OCI-LY7 (cell line): ENCODE results near the gene KIF17. TPM values are rescaled to one million over a fixed set of nuclear protein-coding genes. Genes with fewer than 3 reads are reported as not detected.
A peak's percentile ranks its signal among the peaks of the same experiment; 100 is the strongest.

ENCODE experiments used
- BruUV-seq: library from RNA; stranded (reverse); fragments of 400-500 nt; replicated peaks from 2 replicates; lab custom pipeline; 2021; lab: Mats Ljungman, UMichigan
- CTCF ChIA-PET: fragments of 300-600 bp; sonication (Branson Sonifier 250); formaldehyde crosslinking; loops from one replicate; lab custom pipeline; 2022; ENCODE audit warnings: antibody characterized with exemption; ENCODE audit not compliant: unreplicated experiment; lab: Charles Lee
- POLR2A ChIA-PET: fragments of 300-600 bp; sonication (Branson Sonifier 250); formaldehyde crosslinking; loops from one replicate; lab custom pipeline; 2022; ENCODE audit warnings: antibody characterized with exemption; lab: Charles Lee
- DNase-seq: peaks from one replicate; pipeline ENCODE4 v3.0.0-alpha.2; 2015; ENCODE audit warnings: low spot score
- H2AFZ ChIP-seq: fragments of 200-600 bp; sonication (generic), shearing (Covaris generic); 2 replicates; pipeline ENCODE4 v1.6.1; 2014; ENCODE audit warnings: mild to moderate bottlenecking, antibody characterized with exemption, low read length, moderate library complexity
- H3K27ac ChIP-seq: fragments of 200-600 bp; sonication (generic); 2 replicates; pipeline ENCODE4 v1.5.1; 2014; ENCODE audit warnings: mixed run types, low read depth, mild to moderate bottlenecking, moderate library complexity, low read length, inconsistent platforms; ENCODE audit not compliant: poor library complexity, severe bottlenecking
- H3K36me3 ChIP-seq: fragments of 200-600 bp; sonication (generic); 2 replicates; pipeline ENCODE4 v1.6.1; 2014; ENCODE audit warnings: mild to moderate bottlenecking, antibody characterized with exemption, low read length, moderate library complexity, mixed read lengths; ENCODE audit not compliant: insufficient read depth
- H3K4me1 ChIP-seq: fragments of 200-600 bp; sonication (generic); 2 replicates; pipeline ENCODE4 v1.5.1; 2014; ENCODE audit warnings: mild to moderate bottlenecking, low read length; ENCODE audit not compliant: insufficient read depth, poor library complexity, severe bottlenecking
- H3K4me2 ChIP-seq: fragments of 200-600 bp; sonication (generic); 2 replicates; pipeline ENCODE4 v1.6.1; 2014; ENCODE audit warnings: mild to moderate bottlenecking, low read length
- H3K4me3 ChIP-seq: fragments of 200-600 bp; sonication (generic); 2 replicates; pipeline ENCODE4 v1.5.1; 2014; ENCODE audit warnings: mild to moderate bottlenecking, low read depth, low read length; ENCODE audit not compliant: poor library complexity, severe bottlenecking
- H3K79me2 ChIP-seq: fragments of 200-600 bp; sonication (generic); 2 replicates; pipeline ENCODE4 v1.6.1; 2016; ENCODE audit warnings: low read depth, mild to moderate bottlenecking, low read length, moderate library complexity, mixed read lengths; ENCODE audit not compliant: insufficient read depth
- H3K9me2 ChIP-seq: fragments of 200-600 bp; sonication (generic); 2 replicates; pipeline ENCODE4 v1.6.1; 2016; ENCODE audit warnings: mild to moderate bottlenecking, low read length, mixed read lengths; ENCODE audit not compliant: insufficient read depth
- H3K9me3 ChIP-seq: fragments of 200-600 bp; sonication (generic); 2 replicates; pipeline ENCODE4 v1.6.1; 2014; ENCODE audit warnings: mild to moderate bottlenecking, mixed run types, low read length, mixed read lengths
- H4K20me1 ChIP-seq: fragments of 200-600 bp; sonication (generic); 2 replicates; pipeline ENCODE4 v1.6.1; 2014; ENCODE audit warnings: mild to moderate bottlenecking, antibody characterized with exemption, low read length, moderate library complexity, mixed read lengths; ENCODE audit not compliant: insufficient read depth
- CTCF ChIP-seq: fragments of 200-600 bp; sonication (generic); conservative IDR thresholded peaks from 2 replicates; pipeline ENCODE4 v1.5.1; 2014; ENCODE audit warnings: mild to moderate bottlenecking, antibody characterized with exemption, low read length, moderate library complexity, mixed read lengths
- EZH2phosphoT487 ChIP-seq: fragments of 200-600 bp; sonication (generic); IDR thresholded peaks from 2 replicates; pipeline ENCODE4 v1.6.1; 2018; ENCODE audit warnings: low read depth, borderline replicate concordance, mild to moderate bottlenecking, mixed run types, antibody characterized with exemption, low read length, moderate library complexity, mixed read lengths
- intact Hi-C: fragments of 100-400 bp; cut with micrococcal nuclease; formaldehyde crosslinking; loops from one replicate; pipeline ENCODE4 v1.10.0; 2022; ENCODE audit not compliant: unreplicated experiment
- total RNA-seq, 2 experiments: library from RNA; depleted of rRNA in 1 of 2; stranded (reverse); fragments of >200 nt in 1 of 2; shearing (Covaris generic) in 1 of 2; gene quantifications; 2 replicates each; pipeline ENCODE4 v1.2.3, GENCODE V29; 2014 to 2022

KIF17 gene
- total RNA-seq, 2 experiments from 2014 or later, result 1.1 TPM; not detected in 1

GRCh38 chr1:20682571-20683236 is 35.1 kb downstream of the KIF17 start:
- ChIA-PET POLR2A (no interaction called here), CTCF (interaction anchor here (0.6 to 1.1 kb wide), 2 partner anchors 14 to 21 kb away, joined by 3 read pairs; partner anchors contain the start of gene DDOST)
- Histone ChIP-seq H3K79me2 (no peaks in the 10 kb centered on the region), H3K9me2 (no peaks in the 10 kb centered on the region), H4K20me1 (no peaks in the 10 kb centered on the region), H3K9me3 (peaks cover 3% of the 10 kb centered on the region), H2AFZ (peak overlapping the region; percentile 48), H3K27ac (no peak overlapping the region), H3K4me2 (peak overlapping the region; percentile 49), H3K4me3 (no peak overlapping the region), H3K36me3 (no peaks in the 10 kb centered on the region), H3K4me1 (peaks cover 30% of the 10 kb centered on the region)
- TF ChIP-seq CTCF, result no peak
- no peak for TF ChIP-seq EZH2phosphoT487
- no TSS peak for BruUV-seq
- peak; percentile 68 for DNase-seq
- intact Hi-C loops, result no loop called here

GRCh38 chr1:20681999-20682398 is 35.8 kb downstream of the KIF17 start:
- POLR2A ChIA-PET, result no interaction called here

More at GRCh38 chr1:20681999-20682398, 35.8 kb downstream of the KIF17 start:
- Histone ChIP-seq H3K4me2 (peak overlapping the region; percentile 49; the same call in 1 of the 2 replicates), H3K9me3 (peaks cover 6% of the 10 kb centered on the region), H2AFZ (peak overlapping the region; percentile 48; the same call in 1 of the 2 replicates), H3K27ac (no peak overlapping the region), H3K36me3 (no peaks in the 10 kb centered on the region), H3K4me1 (peaks cover 30% of the 10 kb centered on the region), H4K20me1 (no peaks in the 10 kb centered on the region), H3K4me3 (no peak overlapping the region), H3K9me2 (no peaks in the 10 kb centered on the region), H3K79me2 (no peaks in the 10 kb centered on the region)
- intact Hi-C loops, result no loop called here
- DNase-seq, result no peak
- no TSS peak for BruUV-seq
- TF ChIP-seq CTCF (no peak), EZH2phosphoT487 (no peak)
- CTCF ChIA-PET, result interaction anchor here (0.6 to 1.1 kb wide), 2 partner anchors 15 to 20 kb away, joined by 3 read pairs; partner anchors contain the start of gene DDOST
